SK-N-SH (cell line): ENCODE measurements around the gene HAPLN2. TPM values are rescaled to one million over a fixed set of nuclear protein-coding genes. Genes with fewer than 3 reads are reported as not detected.

Source experiments
- CTCF ChIA-PET: fragments of 300-600, 350-600 bp; formaldehyde crosslinking; extraction: SDS; loops from one replicate; lab custom pipeline; 2021; lab: Yijun Ruan, JAX
- POLR2A ChIA-PET: fragments of 350-600 bp; sonication (Branson Sonifier 250); formaldehyde crosslinking; extraction: SDS; loops from one replicate; lab custom pipeline; 2020; ENCODE audit warnings: antibody characterized with exemption, inconsistent platforms; lab: Yijun Ruan, JAX
- DNase-seq: peaks from one replicate; pipeline ENCODE4 v3.0.0; 2012
- H2AFZ ChIP-seq: fragments of 200-600 bp; sonication (generic); 2 replicates; pipeline ENCODE4 v1.8.1; 2016; ENCODE audit warnings: antibody characterized with exemption, mild to moderate bottlenecking, low read depth
- H3F3A ChIP-seq: fragments of 200-600 bp; sonication (generic); replicated peaks from 2 replicates; pipeline ENCODE3; 2016; ENCODE audit warnings: antibody characterized with exemption, mild to moderate bottlenecking; ENCODE audit not compliant: insufficient read depth
- H3K27ac ChIP-seq, 2 experiments: fragments of 200-500 bp in 1 of 2; fragments of 200-600 bp in 1 of 2; sonication (Bioruptor generic) in 1 of 2; sonication (generic), shearing (Covaris generic) in 1 of 2; 2 replicates each; pipeline versions ENCODE4 v1.5.1 to v1.6.1; 2014 to 2016; ENCODE audit warnings: low read depth in 2 of 2, inconsistent platforms in 1 of 2, low read length in 1 of 2, mild to moderate bottlenecking in 1 of 2, mixed read lengths in 1 of 2
- H3K27me3 ChIP-seq: fragments of 200-600 bp; sonication (generic), shearing (Covaris generic); 2 replicates; pipeline ENCODE4 v1.6.1; 2016; ENCODE audit warnings: mixed run types; ENCODE audit not compliant: insufficient read depth
- H3K36me3 ChIP-seq, 2 experiments: fragments of 200-500 bp in 1 of 2; fragments of 200-600 bp in 1 of 2; sonication (Bioruptor generic) in 1 of 2; sonication (generic) in 1 of 2; replicated peaks in 1 of 2; 2 replicates each; pipeline versions ENCODE3 to v1.5.1; 2014 to 2016; ENCODE audit warnings: low read length in 1 of 2, mild to moderate bottlenecking in 1 of 2; ENCODE audit not compliant: insufficient read depth in 2 of 2, control insufficient read depth in 1 of 2
- H3K4me1 ChIP-seq, 2 experiments: fragments of 200-500 bp in 1 of 2; fragments of 200-600 bp in 1 of 2; sonication (Bioruptor generic) in 1 of 2; sonication (generic), shearing (Covaris generic) in 1 of 2; 2 replicates each; pipeline versions ENCODE4 v1.5.1 to v1.6.1; 2014 to 2016; ENCODE audit warnings: low read depth in 1 of 2, low read length in 1 of 2, mixed run types in 1 of 2; ENCODE audit not compliant: insufficient read depth in 2 of 2, control insufficient read depth in 1 of 2
- H3K4me2 ChIP-seq: fragments of 200-600 bp; sonication (generic), shearing (Covaris generic); 2 replicates; pipeline ENCODE4 v1.6.1; 2017; ENCODE audit warnings: mixed run types
- H3K4me3 ChIP-seq, 2 experiments: fragments of 200-500 bp in 1 of 2; fragments of 200-600 bp in 1 of 2; sonication (Bioruptor generic) in 1 of 2; sonication (generic), shearing (Covaris generic) in 1 of 2; 2 replicates each; pipeline versions ENCODE4 v1.5.1 to v1.8.1; 2014 to 2016; ENCODE audit warnings: low read depth in 2 of 2, inconsistent platforms in 1 of 2, low read length in 1 of 2, mild to moderate bottlenecking in 1 of 2, mixed read lengths in 1 of 2, moderate library complexity in 1 of 2
- H3K79me2 ChIP-seq: fragments of 200-600 bp; sonication (generic); 2 replicates; pipeline ENCODE4 v1.8.1; 2017; ENCODE audit warnings: mild to moderate bottlenecking; ENCODE audit not compliant: insufficient read depth
- H3K9ac ChIP-seq: fragments of 200-600 bp; sonication (generic); 2 replicates; pipeline ENCODE4 v1.6.1; 2017; ENCODE audit warnings: mixed run types
- H3K9me2 ChIP-seq: fragments of 200-600 bp; sonication (generic); 2 replicates; pipeline ENCODE4 v1.6.1; 2017; ENCODE audit warnings: mixed run types
- H3K9me3 ChIP-seq: fragments of 200-600 bp; sonication (generic); 2 replicates; pipeline ENCODE4 v1.6.1; 2017; ENCODE audit warnings: mixed run types, mild to moderate bottlenecking, moderate library complexity
- H4K20me1 ChIP-seq: fragments of 200-600 bp; sonication (generic); 2 replicates; pipeline ENCODE4 v1.6.1; 2017; ENCODE audit warnings: mild to moderate bottlenecking, mixed run types; ENCODE audit not compliant: insufficient read depth
- CTCF ChIP-seq: fragments of 200-600 bp; sonication (generic); IDR thresholded peaks from 2 replicates; pipeline ENCODE4 v1.6.1; 2017; ENCODE audit warnings: antibody characterized with exemption, mild to moderate bottlenecking, moderate library complexity
- EZH2phosphoT487 ChIP-seq: fragments of 200-600 bp; sonication (generic); IDR thresholded peaks from 2 replicates; pipeline ENCODE4 v1.6.1; 2017; ENCODE audit warnings: low read depth, mixed run types, mild to moderate bottlenecking, antibody characterized with exemption, moderate library complexity, borderline replicate concordance
- FOXM1 ChIP-seq: IDR thresholded peaks from 2 replicates; pipeline ENCODE4 v1.4.0; 2012; ENCODE audit warnings: low read depth, mild to moderate bottlenecking
- GATA2 ChIP-seq: sonication (generic); formaldehyde crosslinking; IDR thresholded peaks from 2 replicates; pipeline ENCODE4 v1.5.0; 2020; ENCODE audit warnings: mild to moderate bottlenecking, missing genetic modification reagents
- JUND ChIP-seq: IDR thresholded peaks from 2 replicates; pipeline ENCODE4 v1.4.0; 2012
- NFIC ChIP-seq: IDR thresholded peaks from 2 replicates; pipeline ENCODE4 v1.4.0; 2012; ENCODE audit warnings: borderline replicate concordance
- PBX3 ChIP-seq: IDR thresholded peaks from 2 replicates; pipeline ENCODE4; 2012
- POLR2AphosphoS5 ChIP-seq: IDR thresholded peaks from 2 replicates; pipeline ENCODE4 v1.6.1; 2012; ENCODE audit warnings: low read depth, low read length
- RAD21 ChIP-seq: IDR thresholded peaks from 2 replicates; pipeline ENCODE4 v1.6.1; 2012; ENCODE audit warnings: mild to moderate bottlenecking, low read length
- RCOR1 ChIP-seq: fragments of 150-350 bp; IDR thresholded peaks from 2 replicates; pipeline ENCODE4 v1.6.1; 2017; ENCODE audit warnings: antibody characterized with exemption, low read length
- REST ChIP-seq: IDR thresholded peaks from 2 replicates; pipeline ENCODE4 v1.6.1; 2012; ENCODE audit warnings: mild to moderate bottlenecking, low read depth, low read length, moderate library complexity
- RFX5 ChIP-seq: IDR thresholded peaks from 2 replicates; pipeline ENCODE4 v1.6.1; 2012; ENCODE audit warnings: mild to moderate bottlenecking, improper control_type of control experiment, low read length
- SIN3A ChIP-seq: IDR thresholded peaks from 2 replicates; pipeline ENCODE4 v1.6.1; 2012; ENCODE audit warnings: low read depth, mild to moderate bottlenecking, low read length, moderate library complexity, borderline replicate concordance
- TAF1 ChIP-seq: IDR thresholded peaks from 2 replicates; pipeline ENCODE4 v1.6.1; 2012; ENCODE audit warnings: low read depth, mild to moderate bottlenecking, low read length, moderate library complexity, borderline replicate concordance
- TCF12 ChIP-seq: IDR thresholded peaks from 2 replicates; pipeline ENCODE4 v1.4.0; 2012
- TEAD4 ChIP-seq: IDR thresholded peaks from 2 replicates; pipeline ENCODE4 v1.4.0; 2012; ENCODE audit warnings: mild to moderate bottlenecking, borderline replicate concordance; ENCODE audit not compliant: insufficient read depth
- USF1 ChIP-seq: IDR thresholded peaks from 2 replicates; pipeline ENCODE4 v1.4.0; 2012; ENCODE audit warnings: low read depth, borderline replicate concordance
- USF2 ChIP-seq: fragments of 150-350 bp; IDR thresholded peaks from 2 replicates; pipeline ENCODE4 v1.6.1; 2017; ENCODE audit warnings: antibody characterized with exemption, low read length, low read depth, borderline replicate concordance
- WGBS: methylation state at CpG from one replicate; pipeline ENCODE4 v1.1.6; 2017; ENCODE audit warnings: low lambda C conversion rate; 5-methylcytosine and 5-hydroxymethylcytosine counted together
- polyA plus RNA-seq, 3 experiments: library from polyadenylated mRNA; depleted of rRNA; stranded (reverse); fragments of >200 nt; gene quantifications; 2 replicates each; pipeline ENCODE4 v1.2.3, GENCODE V29; 2012

HAPLN2 gene
- polyA plus RNA-seq, 1 of the 3 experiments (the other 2 are of a cell fraction): 0.20 TPM

GRCh38 chr1:156669794-156670193 is 50.6 kb downstream of the HAPLN2 start:
- no peaks in the 10 kb centered on the region for H3F3A ChIP-seq
- no peak overlapping the region for H3K4me2 ChIP-seq
- H3K9ac ChIP-seq: no peak overlapping the region
- H4K20me1 ChIP-seq: peaks cover 4% of the 10 kb centered on the region; the same call in 1 of the 2 replicates
- H3K27me3 ChIP-seq: no peaks in the 10 kb centered on the region
- H3K36me3 ChIP-seq: peaks cover 12 to 26% of the 10 kb centered on the region in 2 experiments
- no peak for DNase-seq
- peak overlapping the region in 1 of 2 experiments; percentile 75; a peak in 1 of 4 replicates for H3K27ac ChIP-seq
- H3K79me2 ChIP-seq: no peaks in the 10 kb centered on the region; the same call in 1 of the 2 replicates
- POLR2A ChIA-PET: interaction anchor here (0.6 kb wide), 1 partner anchor 20 kb away, joined by 3 read pairs; no protein-coding TSS in a partner anchor
- H3K4me3 ChIP-seq: no peak overlapping the region
- H3K9me2 ChIP-seq: no peaks in the 10 kb centered on the region
- H2AFZ ChIP-seq: no peak overlapping the region
- 83% methylated on average over 5 of the region's 5 CpGs for WGBS
- peaks cover 7 to 56% of the 10 kb centered on the region in 2 experiments; a peak in 3 of 4 replicates for H3K4me1 ChIP-seq
- TF ChIP-seq NFIC (no peak), REST (no peak), SIN3A (no peak), CTCF (no peak), RCOR1 (no peak), TAF1 (no peak), EZH2phosphoT487 (no peak), RFX5 (no peak), POLR2AphosphoS5 (no peak), GATA2 (no peak), TCF12 (no peak), USF1 (no peak), FOXM1 (no peak), USF2 (no peak), PBX3 (no peak), TEAD4 (no peak), RAD21 (no peak), JUND (no peak)
- H3K9me3 ChIP-seq: no peaks in the 10 kb centered on the region
- CTCF ChIA-PET: interaction anchor here (1.0 to 25.8 kb wide), 7 partner anchors 8 to 56 kb away, joined by 3 to 682 read pairs (median 9); partner anchors contain the start of gene NES
